Tibial nerve (tissue), 4 donors: ENCODE measurements around the gene SRSF5. TPM values are rescaled to one million over a fixed set of nuclear protein-coding genes. Genes with fewer than 3 reads are reported as not detected.

Experiments
- DNase-seq, 2 donors: peaks; one replicate each; pipeline ENCODE4 v3.0.0-alpha.2; 2019; ENCODE audit warnings: low spot score in 2 of 2
- H3K27ac ChIP-seq, 4 donors: fragments of 200-600 bp; sonication (generic) in 3 of 4; one replicate each; pipeline ENCODE4 v1.5.1; 2017 to 2019; ENCODE audit warnings: mild to moderate bottlenecking in 1 of 4
- H3K27me3 ChIP-seq, 2 donors: fragments of 200-600 bp; sonication (generic) in 1 of 2; one replicate each; pipeline versions ENCODE4 v1.5.1 to v1.6.0; 2017 to 2019
- H3K36me3 ChIP-seq, 3 donors: fragments of 200-600 bp; sonication (generic); one replicate each; pipeline ENCODE4 v1.5.1; 2018 to 2019
- H3K4me1 ChIP-seq, 4 donors: fragments of 200-600 bp; sonication (generic) in 3 of 4; one replicate each; pipeline ENCODE4 v1.5.1; 2017 to 2019
- H3K4me3 ChIP-seq, 4 donors: fragments of 200-600 bp; sonication (generic) in 3 of 4; one replicate each; pipeline ENCODE4 v1.5.1; 2017 to 2019; ENCODE audit warnings: mild to moderate bottlenecking in 1 of 4, moderate library complexity in 1 of 4
- H3K9me3 ChIP-seq, 4 donors: fragments of 200-600 bp; sonication (generic) in 3 of 4; one replicate each; pipeline ENCODE4 v1.5.1; 2017 to 2019
- EP300 ChIP-seq, 2 donors: sonication (generic); formaldehyde crosslinking; IDR thresholded peaks; one replicate each; pipeline ENCODE4 v1.6.1; 2017; ENCODE audit warnings: antibody characterized with exemption in 2 of 2, mild to moderate bottlenecking in 1 of 2
- POLR2A ChIP-seq, 2 donors: fragments of 450-650 bp; IDR thresholded peaks; one replicate each; pipeline ENCODE4 v1.6.1; 2017; ENCODE audit warnings: antibody characterized with exemption in 2 of 2, mild to moderate bottlenecking in 2 of 2, moderate library complexity in 2 of 2
- WGBS, 2 donors: methylation state at CpG; one replicate each; pipeline ENCODE4 v1.1.5; 2018; 5-methylcytosine and 5-hydroxymethylcytosine counted together
- total RNA-seq, 4 donors: library from RNA; depleted of rRNA; stranded (reverse); fragments of >200 nt; gene quantifications; one replicate each; pipeline ENCODE4 v1.1.0, GENCODE V29; 2016
- TF ChIP-seq, protein P1 (sequence below), 5 experiments: fragments of 200-600 bp in 3 of 5; fragments of 450-650 bp in 2 of 5; sonication (generic) in 3 of 5; IDR thresholded peaks; one replicate each; pipeline ENCODE4 v1.5.1; 2016 to 2019; ENCODE audit warnings: antibody characterized with exemption in 5 of 5, mild to moderate bottlenecking in 3 of 5, moderate library complexity in 2 of 5

The SRSF5 gene
- total RNA-seq, 4 donors from 2014 or later, result 308 to 470 (median 361) TPM

DNA sequence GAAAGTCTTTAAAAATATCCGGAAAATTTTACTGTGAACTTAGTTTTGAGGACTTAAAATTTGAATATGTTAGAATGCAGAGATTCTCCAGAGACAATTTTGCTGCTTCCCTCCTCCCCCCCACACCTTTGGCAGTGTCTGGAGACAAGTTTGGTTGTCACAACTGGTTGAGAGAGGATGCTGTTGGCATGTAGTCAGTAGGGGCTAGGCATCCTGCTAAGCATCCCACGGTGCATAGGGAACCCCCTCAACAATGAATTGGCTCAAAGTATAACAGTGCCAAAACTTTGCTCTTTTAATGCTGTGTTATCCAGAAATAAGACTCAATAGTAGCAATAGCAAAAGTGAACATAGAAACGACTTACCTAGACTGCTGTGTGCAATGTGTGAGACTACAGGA lies 3.6 kb downstream of the SRSF5 start:
- WGBS, 2 donors, result 80 to 84% methylated on average over 3 of the region's 3 CpGs

DNA sequence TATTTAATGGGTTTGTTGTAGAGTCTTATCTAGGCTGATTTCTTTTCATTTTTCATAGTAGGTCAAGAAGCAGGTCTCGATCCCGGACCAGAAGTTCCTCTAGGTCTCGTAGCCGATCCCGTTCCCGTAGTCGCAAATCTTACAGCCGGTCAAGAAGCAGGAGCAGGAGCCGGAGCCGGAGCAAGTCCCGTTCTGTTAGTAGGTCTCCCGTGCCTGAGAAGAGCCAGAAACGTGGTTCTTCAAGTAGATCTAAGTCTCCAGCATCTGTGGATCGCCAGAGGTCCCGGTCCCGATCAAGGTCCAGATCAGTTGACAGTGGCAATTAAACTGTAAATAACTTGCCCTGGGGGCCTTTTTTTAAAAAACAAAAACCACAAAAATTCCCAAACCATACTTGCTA lies 4.2 kb downstream of the SRSF5 start:
- DNase-seq, result no peak
- TF ChIP-seq POLR2A (IDR thresholded peaks at IDR 0.05), result no peak
- TF ChIP-seq, protein P1, sequence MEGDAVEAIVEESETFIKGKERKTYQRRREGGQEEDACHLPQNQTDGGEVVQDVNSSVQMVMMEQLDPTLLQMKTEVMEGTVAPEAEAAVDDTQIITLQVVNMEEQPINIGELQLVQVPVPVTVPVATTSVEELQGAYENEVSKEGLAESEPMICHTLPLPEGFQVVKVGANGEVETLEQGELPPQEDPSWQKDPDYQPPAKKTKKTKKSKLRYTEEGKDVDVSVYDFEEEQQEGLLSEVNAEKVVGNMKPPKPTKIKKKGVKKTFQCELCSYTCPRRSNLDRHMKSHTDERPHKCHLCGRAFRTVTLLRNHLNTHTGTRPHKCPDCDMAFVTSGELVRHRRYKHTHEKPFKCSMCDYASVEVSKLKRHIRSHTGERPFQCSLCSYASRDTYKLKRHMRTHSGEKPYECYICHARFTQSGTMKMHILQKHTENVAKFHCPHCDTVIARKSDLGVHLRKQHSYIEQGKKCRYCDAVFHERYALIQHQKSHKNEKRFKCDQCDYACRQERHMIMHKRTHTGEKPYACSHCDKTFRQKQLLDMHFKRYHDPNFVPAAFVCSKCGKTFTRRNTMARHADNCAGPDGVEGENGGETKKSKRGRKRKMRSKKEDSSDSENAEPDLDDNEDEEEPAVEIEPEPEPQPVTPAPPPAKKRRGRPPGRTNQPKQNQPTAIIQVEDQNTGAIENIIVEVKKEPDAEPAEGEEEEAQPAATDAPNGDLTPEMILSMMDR (IDR thresholded peaks at IDR 0.05), result no peak
- no peak for TF ChIP-seq EP300 (IDR thresholded peaks at IDR 0.05)
- 92 to 96% methylated on average over 16 of the region's 16 CpGs for WGBS, 2 donors
- Histone ChIP-seq H3K36me3 (peaks cover 3 to 82% (median 48%) of the 10 kb centered on the region in 3 donors), H3K27me3 (no peaks in the 10 kb centered on the region), H3K4me1 (peaks cover 6 to 70% (median 28%) of the 10 kb centered on the region in 4 donors), H3K27ac (no peak overlapping the region), H3K9me3 (no peaks in the 10 kb centered on the region), H3K4me3 (no peak overlapping the region)

More for the DNA sequence above, 3.6 kb downstream of the SRSF5 start:
- Histone ChIP-seq H3K9me3 (no peaks in the 10 kb centered on the region), H3K36me3 (peaks cover 3 to 76% (median 44%) of the 10 kb centered on the region in 3 donors), H3K27ac (no peak overlapping the region), H3K27me3 (no peaks in the 10 kb centered on the region), H3K4me3 (no peak overlapping the region), H3K4me1 (peaks cover 6 to 67% (median 30%) of the 10 kb centered on the region in 4 donors)
- no peak for DNase-seq
- TF ChIP-seq, protein P1 (IDR thresholded peaks at IDR 0.05), result no peak
- TF ChIP-seq EP300 (IDR thresholded peaks at IDR 0.05) (no peak), POLR2A (IDR thresholded peaks at IDR 0.05) (no peak)

DNA sequence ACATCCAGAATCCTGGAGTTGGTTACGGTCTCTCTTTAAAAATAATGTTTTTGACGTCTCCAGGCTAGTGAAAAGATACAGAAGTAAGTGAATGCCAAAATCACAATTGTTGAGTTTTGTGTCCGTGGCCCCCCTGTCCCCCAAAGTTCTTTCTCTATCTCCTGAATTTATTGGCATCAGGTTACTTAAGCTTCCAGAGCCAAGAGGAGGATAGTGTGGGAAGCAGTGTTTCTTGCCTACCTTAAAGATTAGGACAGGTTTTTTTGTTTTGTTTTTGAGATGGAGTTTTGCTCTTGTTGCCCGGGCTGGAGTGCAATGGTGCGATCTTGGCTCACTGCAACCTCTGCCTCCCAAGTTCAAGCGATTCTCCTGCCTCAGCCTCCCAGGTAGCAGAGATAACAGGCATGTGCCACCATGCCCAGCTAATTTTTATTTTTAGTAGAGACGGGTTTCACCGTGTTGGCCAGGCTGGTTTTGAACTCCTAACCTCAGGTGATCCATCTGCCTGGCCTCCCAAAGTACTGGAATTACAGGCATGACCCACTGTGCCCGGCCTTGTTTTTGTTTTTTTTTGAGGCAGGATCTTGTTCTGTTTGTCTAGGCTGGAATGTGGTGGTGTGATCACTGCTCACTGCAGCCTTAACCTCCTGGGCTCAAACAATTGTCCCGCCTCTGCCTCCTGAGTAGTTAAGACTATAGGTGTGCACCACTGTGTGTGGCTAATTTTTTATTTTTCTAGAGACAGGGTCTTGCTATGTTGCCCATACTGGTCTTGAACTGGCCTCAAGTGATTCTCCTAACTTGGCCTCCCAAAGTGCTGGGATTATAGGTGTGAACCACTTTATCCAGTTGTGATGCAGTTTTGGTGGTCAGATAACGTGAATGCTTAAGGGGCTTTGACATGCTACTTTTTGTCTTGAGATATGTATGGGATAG lies 5.4 kb downstream of the SRSF5 start:
- Histone ChIP-seq H3K4me3 (no peak overlapping the region), H3K9me3 (no peaks in the 10 kb centered on the region), H3K27me3 (no peaks in the 10 kb centered on the region), H3K4me1 (peaks cover 6 to 78% (median 26%) of the 10 kb centered on the region in 4 donors), H3K27ac (no peak overlapping the region), H3K36me3 (peaks cover 3 to 90% (median 48%) of the 10 kb centered on the region in 3 donors)
- TF ChIP-seq, protein P1 (IDR thresholded peaks at IDR 0.05), result no peak
- TF ChIP-seq POLR2A (IDR thresholded peaks at IDR 0.05) (no peak), EP300 (IDR thresholded peaks at IDR 0.05) (no peak)
- no peak for DNase-seq
- 91% methylated on average over 11 of the region's 11 CpGs for WGBS, 2 donors

DNA sequence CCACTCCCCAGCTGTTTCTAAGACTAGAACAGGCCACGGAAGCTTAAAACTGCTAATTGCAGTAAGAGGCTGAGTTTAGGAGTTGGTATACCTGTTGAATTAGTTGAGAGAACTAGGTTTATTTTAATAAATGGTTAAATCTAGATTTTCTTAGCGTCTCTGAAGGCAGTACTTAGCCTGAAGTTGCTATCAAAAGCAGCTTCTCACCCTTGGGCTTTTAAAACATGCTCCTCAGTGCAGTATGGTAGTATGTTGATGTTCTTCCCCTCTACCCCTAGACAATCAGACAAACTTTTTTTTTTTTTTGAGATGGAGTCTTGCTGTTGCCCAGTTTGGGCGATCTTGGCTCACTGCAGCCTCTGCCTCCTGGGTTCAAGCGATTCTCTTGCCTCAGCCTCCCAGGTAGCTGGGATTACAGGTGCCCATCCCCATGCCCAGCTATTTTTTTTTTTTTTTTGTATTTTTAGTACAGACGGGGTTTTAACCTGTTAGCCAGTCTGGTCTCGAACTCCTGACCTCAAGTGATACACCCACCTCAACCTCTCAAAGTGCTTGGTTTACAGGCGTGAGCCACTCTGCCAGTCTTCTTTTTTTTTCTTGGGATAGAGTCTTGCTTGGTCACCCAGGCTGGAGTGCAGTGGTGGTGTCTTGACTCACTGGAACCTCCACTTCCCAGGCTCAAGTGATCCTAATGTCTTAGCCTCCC lies 6.8 kb downstream of the SRSF5 start:
- DNase-seq, result no peak
- H3K36me3 ChIP-seq, result peaks cover 0 to 94% (median 45%) of the 10 kb centered on the region in 3 donors
- no peaks in the 10 kb centered on the region for H3K9me3 ChIP-seq
- 92% methylated on average over 7 of the region's 7 CpGs for WGBS, 2 donors
- peaks cover 2 to 78% (median 20%) of the 10 kb centered on the region in 4 donors for H3K4me1 ChIP-seq
- H3K27ac ChIP-seq, result no peak overlapping the region
- no peaks in the 10 kb centered on the region for H3K27me3 ChIP-seq
- H3K4me3 ChIP-seq, result no peak overlapping the region
- TF ChIP-seq EP300 (IDR thresholded peaks at IDR 0.05) (no peak), POLR2A (IDR thresholded peaks at IDR 0.05) (no peak)
- TF ChIP-seq, protein P1 (IDR thresholded peaks at IDR 0.05), result no peak
